Measurements from ENCODE around the gene WWOX.

The WWOX gene

DNA sequence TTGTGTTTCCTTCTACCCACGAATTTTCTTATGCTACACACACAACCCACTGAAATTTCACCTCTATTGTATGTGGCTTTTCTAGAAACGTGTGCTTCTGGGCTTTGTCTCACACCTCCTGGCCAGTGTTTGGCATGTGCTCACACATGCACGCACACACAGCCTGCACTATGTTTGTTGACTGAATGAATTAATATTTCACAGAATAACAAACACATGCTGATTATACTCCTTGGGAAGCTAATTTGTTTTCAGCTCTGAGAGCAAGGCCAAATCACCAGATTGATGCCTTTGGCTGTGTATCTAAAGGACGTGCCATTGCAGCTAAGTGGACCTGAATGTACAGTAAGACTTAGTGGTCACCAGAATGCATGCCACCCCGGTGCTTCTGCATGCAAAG lies 210.7 kb downstream of the WWOX start:
- H2AFZ ChIP-seq (ENCODE audit: low read depth) = no peak overlapping the region
- no peaks in the 10 kb centered on the region for H4K20me1 ChIP-seq (ENCODE audit: insufficient read depth)
- H3K4me1 ChIP-seq (ENCODE audit: low read depth, poor library complexity, severe bottlenecking) = no peaks in the 10 kb centered on the region
- no peaks in the 10 kb centered on the region for H3K79me2 ChIP-seq (ENCODE audit: insufficient read depth, low read depth)
- no peak overlapping the region for H3K27ac ChIP-seq
- H3K36me3 ChIP-seq (ENCODE audit: insufficient read depth) = no peaks in the 10 kb centered on the region
- H3K4me2 ChIP-seq = no peak overlapping the region
- TF ChIP-seq, protein P1, sequence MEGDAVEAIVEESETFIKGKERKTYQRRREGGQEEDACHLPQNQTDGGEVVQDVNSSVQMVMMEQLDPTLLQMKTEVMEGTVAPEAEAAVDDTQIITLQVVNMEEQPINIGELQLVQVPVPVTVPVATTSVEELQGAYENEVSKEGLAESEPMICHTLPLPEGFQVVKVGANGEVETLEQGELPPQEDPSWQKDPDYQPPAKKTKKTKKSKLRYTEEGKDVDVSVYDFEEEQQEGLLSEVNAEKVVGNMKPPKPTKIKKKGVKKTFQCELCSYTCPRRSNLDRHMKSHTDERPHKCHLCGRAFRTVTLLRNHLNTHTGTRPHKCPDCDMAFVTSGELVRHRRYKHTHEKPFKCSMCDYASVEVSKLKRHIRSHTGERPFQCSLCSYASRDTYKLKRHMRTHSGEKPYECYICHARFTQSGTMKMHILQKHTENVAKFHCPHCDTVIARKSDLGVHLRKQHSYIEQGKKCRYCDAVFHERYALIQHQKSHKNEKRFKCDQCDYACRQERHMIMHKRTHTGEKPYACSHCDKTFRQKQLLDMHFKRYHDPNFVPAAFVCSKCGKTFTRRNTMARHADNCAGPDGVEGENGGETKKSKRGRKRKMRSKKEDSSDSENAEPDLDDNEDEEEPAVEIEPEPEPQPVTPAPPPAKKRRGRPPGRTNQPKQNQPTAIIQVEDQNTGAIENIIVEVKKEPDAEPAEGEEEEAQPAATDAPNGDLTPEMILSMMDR (conservative IDR thresholded peaks at IDR 0.05; ENCODE audit: low read depth, low read length) = no peak
- H3K4me3 ChIP-seq (IDR thresholded peaks at IDR 0.05; ENCODE audit: insufficient read depth, low read depth, low read length) = no peak overlapping the region
- H3K27me3 ChIP-seq (ENCODE audit: insufficient read depth, low read depth) = no peaks in the 10 kb centered on the region
- H3K9ac ChIP-seq = no peak overlapping the region

DNA sequence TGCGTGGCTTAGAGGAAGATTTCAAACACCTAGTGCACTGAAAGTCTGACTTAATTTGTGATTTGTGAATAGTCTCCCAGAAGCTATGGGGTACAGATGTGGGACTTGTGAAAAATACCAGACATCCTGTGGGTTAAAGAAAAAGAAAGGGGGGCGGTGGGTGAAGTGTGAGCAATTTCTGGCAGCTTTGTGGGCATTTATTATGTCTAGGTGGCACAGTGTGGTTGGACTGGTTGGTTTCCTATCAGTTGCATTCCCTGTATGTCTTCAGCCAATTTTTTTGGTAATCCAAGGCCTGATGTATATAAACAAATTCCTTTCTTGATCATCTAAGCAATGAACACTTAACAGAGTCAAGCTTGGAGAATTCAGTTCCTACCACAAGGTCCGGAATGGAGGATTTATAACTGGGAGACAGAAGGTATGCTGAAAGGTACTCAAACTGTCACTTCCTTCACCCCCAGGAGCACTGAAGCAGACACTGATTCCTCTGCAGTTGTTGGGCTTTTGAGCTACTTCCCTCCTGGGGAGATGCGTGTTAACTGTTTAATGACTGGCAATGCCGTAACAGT lies 211.6 kb downstream of the WWOX start:
- H3K9ac ChIP-seq = no peak overlapping the region
- H3K27ac ChIP-seq = no peak overlapping the region
- H3K36me3 ChIP-seq (ENCODE audit: insufficient read depth) = no peaks in the 10 kb centered on the region
- no peak overlapping the region for H3K4me3 ChIP-seq (IDR thresholded peaks at IDR 0.05; ENCODE audit: insufficient read depth, low read depth, low read length)
- TF ChIP-seq, protein P1 (conservative IDR thresholded peaks at IDR 0.05; ENCODE audit: low read depth, low read length) = no peak
- H3K79me2 ChIP-seq (ENCODE audit: insufficient read depth, low read depth) = no peaks in the 10 kb centered on the region
- no peaks in the 10 kb centered on the region for H3K27me3 ChIP-seq (ENCODE audit: insufficient read depth, low read depth)
- H4K20me1 ChIP-seq (ENCODE audit: insufficient read depth) = no peaks in the 10 kb centered on the region
- H3K4me2 ChIP-seq = no peak overlapping the region
- no peaks in the 10 kb centered on the region for H3K4me1 ChIP-seq (ENCODE audit: low read depth, poor library complexity, severe bottlenecking)
- no peak overlapping the region for H2AFZ ChIP-seq (ENCODE audit: low read depth)

DNA sequence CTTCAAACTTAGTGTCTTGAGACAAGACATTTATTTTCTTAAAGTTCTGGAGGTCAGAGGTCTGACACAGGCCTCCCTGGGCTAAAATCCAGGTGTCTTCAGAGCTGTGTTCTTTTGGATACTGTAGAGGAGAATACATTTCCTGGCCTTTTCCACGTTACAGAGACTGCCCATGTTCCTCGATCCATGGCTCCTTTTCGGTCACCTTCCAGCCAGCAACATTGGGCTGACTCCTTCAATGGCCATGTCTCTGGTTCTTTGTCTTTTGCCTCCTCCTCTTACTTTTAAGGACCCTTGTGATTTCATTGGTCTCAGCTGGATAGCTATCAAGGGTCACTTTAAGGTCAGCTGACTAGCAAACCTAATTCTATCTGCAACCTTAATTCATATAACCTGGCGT lies 212.4 kb downstream of the WWOX start:
- Histone ChIP-seq H3K27ac (no peak overlapping the region), H2AFZ (ENCODE audit: low read depth) (no peak overlapping the region), H3K9ac (no peak overlapping the region), H3K27me3 (ENCODE audit: insufficient read depth, low read depth) (no peaks in the 10 kb centered on the region), H3K79me2 (ENCODE audit: insufficient read depth, low read depth) (no peaks in the 10 kb centered on the region), H4K20me1 (ENCODE audit: insufficient read depth) (no peaks in the 10 kb centered on the region), H3K4me3 (IDR thresholded peaks at IDR 0.05; ENCODE audit: insufficient read depth, low read depth, low read length) (no peak overlapping the region), H3K36me3 (ENCODE audit: insufficient read depth) (no peaks in the 10 kb centered on the region), H3K4me1 (ENCODE audit: low read depth, poor library complexity, severe bottlenecking) (no peaks in the 10 kb centered on the region), H3K4me2 (no peak overlapping the region)
- TF ChIP-seq, protein P1 (conservative IDR thresholded peaks at IDR 0.05; ENCODE audit: low read depth, low read length) = no peak

DNA sequence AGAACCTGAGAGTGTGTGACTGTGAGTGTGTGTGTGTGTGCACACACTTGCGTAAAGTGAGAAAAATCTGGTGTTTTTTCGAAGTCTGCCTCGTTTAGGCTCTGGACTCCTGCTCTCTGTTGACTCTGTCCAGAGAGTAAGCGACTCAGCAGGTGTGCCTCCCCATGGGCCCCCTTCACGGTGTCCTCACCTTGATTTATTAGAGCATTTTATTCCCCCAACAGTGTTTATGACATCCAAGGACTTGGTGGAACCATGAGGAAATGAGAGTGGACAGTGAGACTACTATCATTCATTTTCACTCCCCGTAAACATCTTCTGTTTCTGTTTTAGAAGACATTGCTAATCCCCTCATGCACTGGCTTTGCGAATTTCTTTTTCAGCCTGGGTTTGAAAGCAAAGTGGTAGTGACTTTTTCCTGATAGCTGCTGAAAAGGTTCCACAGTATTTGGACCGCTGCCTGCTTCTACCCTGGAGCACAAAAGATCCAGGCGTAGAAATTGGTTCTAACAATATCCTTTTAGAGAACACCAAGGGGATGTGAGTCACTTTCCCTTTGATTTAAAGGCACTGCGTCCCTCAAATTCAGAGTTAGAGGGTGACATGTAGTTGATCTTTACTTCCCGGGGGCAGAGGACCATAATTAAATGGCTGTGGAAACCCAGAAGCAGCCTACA lies 218.2 kb downstream of the WWOX start:
- H2AFZ ChIP-seq (ENCODE audit: low read depth) = no peak overlapping the region
- H4K20me1 ChIP-seq (ENCODE audit: insufficient read depth) = no peaks in the 10 kb centered on the region
- H3K4me1 ChIP-seq (ENCODE audit: low read depth, poor library complexity, severe bottlenecking) = no peaks in the 10 kb centered on the region
- H3K9ac ChIP-seq = no peak overlapping the region
- no peak overlapping the region for H3K4me2 ChIP-seq
- TF ChIP-seq, protein P1 (conservative IDR thresholded peaks at IDR 0.05; ENCODE audit: low read depth, low read length) = no peak
- H3K36me3 ChIP-seq (ENCODE audit: insufficient read depth) = no peaks in the 10 kb centered on the region
- no peaks in the 10 kb centered on the region for H3K79me2 ChIP-seq (ENCODE audit: insufficient read depth, low read depth)
- H3K4me3 ChIP-seq (IDR thresholded peaks at IDR 0.05; ENCODE audit: insufficient read depth, low read depth, low read length) = no peak overlapping the region
- H3K27me3 ChIP-seq (ENCODE audit: insufficient read depth, low read depth) = no peaks in the 10 kb centered on the region
- H3K27ac ChIP-seq = no peak overlapping the region

All from KMS-11 (cell line).